GM18870 (cell line): ENCODE measurements around the gene UBXN4.
A peak's percentile ranks its signal among the peaks of the same experiment; 100 is the strongest.
"Not testable (repeated sequence)": the region's sequence is repeated elsewhere in the genome, so short reads cannot be mapped to it uniquely, and the experiment has no call there.

Source experiments
- ATAC-seq: cut with Tn5 transposase; IDR thresholded peaks from one replicate; pipeline ENCODE4 v1.9.1; 2021; ENCODE audit warnings: moderate library complexity; ENCODE audit not compliant: unreplicated experiment

The UBXN4 gene

DNA sequence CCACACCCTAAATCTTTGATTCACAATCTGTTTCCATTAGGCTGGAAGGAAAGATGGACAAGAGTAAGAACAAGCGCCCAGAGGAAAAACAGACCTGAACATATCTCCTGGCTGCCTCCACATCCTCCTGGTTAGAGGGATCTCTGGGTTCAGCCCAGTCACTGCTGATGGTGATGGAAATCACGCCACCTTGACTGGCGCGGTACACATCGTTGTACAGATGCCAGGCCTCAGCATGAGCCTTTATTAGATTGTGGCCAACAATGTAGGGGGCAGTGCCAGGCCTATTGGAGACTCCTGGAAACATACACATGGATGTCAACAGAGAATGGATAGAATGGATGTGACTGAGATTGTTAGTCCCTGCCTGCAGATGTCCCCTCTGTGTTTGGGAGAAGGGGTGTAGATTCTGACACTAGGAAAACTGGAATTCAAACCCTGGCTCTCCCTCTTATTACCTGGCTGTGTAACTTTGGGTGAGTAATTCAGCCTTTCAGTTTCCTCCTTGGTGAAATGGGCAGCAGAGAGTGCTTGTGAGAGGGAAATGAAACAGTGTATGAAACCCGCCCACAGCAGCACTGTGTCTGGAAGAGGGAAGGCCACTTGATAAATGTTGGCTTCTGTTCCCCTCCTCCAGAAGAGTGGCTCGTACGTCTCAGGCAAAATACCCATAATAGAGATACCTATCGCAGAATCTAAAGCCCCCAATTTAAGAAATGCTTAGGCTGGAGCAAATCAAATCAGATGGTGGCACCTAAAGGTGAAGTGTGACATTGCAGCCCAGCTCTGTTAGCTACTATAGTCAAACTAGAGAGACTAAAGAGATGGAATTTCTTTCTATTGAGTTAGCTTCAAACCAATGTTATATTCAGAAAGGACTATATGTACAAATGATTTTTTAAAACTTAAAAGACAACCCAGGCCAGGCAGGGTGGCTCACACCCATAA, 59.1 kb downstream of the UBXN4 start:
- ATAC-seq, result no peak

DNA sequence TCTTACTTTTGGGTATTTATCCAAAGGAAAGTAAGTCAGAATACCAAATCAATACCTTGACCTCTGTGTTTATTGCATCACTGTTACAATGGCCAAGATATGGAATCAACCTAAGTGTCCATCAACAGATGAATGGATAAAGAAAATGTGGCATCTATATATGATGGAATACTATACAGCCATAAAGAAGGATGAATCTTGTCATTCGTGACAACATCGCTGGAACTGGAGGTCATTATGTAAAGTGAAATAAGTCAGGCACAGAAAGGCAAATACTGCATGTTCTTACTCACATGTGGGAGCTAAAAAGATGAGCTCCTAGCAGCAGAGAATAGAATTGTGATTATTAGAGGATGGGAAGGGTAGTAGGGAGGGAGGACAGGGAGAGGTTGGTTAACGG, 60.7 kb downstream of the UBXN4 start:
- no peak for ATAC-seq

DNA sequence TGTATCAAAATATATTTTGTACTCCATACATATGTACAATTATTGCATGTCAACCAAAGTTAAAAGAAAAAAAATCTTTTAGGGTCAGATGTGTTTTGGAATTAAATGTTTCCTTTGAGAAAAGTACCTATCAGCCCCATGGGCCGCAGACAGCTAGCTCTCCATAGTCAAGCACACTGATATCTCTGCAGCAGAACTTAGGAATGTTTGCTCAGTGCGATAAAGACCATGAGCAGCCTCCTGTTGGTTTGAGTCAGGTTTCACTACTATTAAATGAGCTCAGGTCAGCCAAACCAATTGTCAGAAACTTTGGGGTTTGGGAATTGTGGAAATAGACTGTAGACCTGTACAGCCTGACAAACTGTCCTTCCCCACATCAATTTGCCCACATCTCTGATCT, 61.6 kb downstream of the UBXN4 start:
- no peak for ATAC-seq

DNA sequence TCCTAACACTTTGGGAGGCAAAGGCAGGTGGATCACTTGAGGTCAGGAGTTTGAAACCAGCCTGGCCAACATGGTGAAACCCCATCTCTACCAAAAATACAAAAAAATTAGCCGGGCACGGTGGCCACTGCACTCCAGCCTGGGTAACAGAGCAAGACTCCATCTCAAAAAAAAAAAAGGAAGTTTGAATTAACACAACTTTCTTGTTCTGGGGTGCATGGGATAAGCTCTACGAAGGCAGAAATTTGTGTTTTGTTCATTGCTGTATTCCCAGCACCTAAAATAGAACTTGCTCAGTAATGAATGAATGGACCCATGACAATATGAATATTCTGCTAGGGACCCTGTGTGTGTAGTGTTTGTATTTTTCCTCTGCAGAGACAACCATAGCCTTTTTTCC, 66.2 kb downstream of the UBXN4 start:
- ATAC-seq, result not testable (repeated sequence)

DNA sequence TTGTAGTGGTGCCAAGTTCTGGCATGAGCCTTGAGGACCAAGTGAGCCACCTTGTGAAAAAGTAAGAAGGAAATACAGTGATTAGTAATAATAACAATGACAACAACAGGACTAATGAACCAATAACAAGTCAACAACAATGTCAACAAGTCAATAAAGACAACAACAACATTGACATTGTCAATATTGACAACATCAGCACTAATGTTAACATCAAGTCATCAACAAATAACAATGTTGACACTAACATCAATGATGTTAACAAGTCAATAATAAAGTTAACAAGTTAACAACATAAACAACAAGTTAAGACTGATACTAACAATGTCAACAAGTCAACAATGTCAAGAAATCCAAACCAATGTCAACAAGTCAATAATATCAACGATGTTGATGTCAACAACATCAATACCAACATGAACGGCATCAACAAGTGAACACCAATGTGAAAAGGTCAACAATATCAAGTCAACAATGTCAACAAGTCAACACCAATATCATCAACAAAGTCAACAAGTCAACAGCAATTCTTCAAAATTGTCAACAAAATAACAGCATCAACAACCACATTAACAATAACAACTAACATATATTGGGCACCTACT, 71.4 kb downstream of the UBXN4 start:
- ATAC-seq, result no peak

DNA sequence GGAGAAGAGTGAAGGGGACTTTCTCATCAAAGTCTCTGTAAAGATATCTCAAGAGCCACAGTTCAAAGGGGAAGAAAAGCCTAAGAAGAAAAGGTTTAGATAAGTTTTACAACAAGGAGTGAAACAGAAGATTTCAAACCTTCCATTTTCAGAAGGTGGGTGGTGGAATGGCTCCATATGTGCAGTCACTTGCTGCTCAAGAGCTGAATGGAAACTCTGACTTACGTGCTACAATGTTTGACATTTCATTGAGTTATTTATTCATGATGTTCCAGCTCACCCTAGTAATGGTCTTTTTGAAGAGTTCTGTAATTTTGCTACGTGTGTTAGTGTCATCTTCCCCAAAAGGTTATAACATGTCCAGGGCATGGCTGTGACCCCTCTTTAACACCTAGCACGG, 73.6 kb downstream of the UBXN4 start:
- no peak for ATAC-seq

DNA sequence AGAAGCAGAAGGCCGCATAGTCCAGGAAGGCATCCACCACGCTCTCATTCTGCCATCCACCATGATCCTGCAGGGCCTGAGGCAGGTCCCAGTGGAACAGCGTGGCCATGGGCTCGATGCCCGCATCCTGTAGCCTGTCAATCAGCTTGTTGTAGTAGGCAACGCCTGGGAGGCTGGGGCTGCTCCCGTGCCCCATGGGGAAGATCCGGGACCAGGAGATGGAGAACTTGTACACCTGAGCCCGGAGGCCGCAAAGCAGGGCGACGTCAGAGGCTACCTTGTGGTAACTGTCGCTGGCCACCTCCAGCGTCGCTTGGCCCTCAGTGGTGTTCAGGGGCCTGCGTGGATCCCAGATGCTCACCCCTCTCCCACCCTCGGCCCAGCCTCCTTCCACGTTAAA, 75.8 kb downstream of the UBXN4 start:
- no peak for ATAC-seq

DNA sequence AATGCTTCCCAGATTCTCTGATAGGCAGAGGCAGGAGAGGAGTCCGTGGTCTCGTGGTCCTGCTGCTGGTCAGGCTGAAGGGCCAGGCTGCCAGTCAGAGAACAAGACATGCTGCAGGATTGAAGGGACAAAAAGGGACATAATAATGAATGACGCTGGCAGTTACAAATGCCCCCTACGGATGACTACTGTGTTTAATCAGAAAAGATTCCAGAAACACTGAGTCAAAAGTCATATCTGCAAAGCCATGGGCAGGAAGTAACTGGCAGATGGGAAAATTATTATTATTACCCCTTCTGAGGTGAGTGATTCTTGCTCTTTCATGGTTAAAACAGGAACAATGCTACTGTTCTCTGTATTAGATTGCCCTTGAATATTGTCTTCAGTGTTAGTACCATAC, 76.3 kb downstream of the UBXN4 start:
- no peak for ATAC-seq

DNA sequence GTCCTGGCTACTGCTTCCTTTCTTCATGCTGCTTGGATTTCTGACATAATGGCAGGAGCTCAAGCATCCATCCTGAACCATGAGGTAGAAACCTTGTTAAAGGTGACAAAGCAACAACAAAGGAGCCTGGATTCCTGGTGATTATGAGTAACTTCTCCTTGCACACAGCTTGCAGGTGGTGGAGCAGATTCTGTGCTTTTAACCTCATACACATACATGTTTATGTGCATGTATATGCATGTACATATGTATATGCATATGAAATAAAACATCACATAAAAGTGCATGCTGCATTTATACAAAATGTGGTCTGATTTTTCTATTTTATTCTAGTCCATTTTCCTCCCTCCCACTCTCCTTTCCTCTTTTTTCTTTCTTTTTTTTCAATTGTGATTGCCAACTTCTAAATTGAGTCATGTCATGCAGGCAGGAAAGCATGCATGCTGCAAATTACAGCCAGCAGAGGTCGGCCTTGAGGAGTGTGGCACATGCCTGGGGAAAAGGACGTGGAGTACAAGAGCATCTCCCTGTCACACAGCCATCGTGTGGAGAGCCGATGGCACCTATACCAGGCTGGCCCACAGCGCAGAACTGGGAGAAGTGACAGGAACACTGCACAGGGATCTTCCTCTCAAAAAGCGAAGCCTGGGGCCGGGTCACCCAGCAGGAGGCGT, 77.4 kb downstream of the UBXN4 start:
- no peak for ATAC-seq

DNA sequence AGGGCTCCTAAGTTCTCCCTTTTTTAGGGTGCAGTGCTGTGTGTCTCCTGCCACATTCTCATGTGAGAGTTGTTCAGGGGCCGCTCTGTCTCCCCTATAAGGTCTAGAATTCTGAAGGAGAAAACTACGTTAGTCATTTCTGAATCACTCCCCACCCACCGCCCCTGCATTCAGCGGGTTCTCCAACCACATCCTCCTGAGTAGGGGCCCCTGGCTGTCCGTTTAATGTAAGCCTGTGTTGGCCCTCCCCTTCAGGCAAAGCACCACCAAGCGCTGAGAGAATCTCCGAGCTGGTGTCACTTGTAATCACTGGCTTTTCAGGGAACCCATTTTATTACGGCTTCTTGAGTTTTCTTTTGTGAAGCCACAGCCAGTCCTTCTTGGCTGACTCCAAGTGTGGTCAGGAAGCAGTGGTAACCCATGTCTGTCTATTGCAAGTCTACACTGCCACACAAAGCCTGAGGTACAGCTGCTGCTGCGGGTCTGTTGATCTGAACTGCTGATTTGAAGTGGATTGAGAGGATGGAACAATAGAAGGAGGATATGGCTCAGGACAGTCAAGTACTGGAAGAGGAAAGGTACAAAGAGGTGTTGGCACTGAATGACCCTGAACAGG, 78.5 kb downstream of the UBXN4 start:
- ATAC-seq, result peak; percentile 81

DNA sequence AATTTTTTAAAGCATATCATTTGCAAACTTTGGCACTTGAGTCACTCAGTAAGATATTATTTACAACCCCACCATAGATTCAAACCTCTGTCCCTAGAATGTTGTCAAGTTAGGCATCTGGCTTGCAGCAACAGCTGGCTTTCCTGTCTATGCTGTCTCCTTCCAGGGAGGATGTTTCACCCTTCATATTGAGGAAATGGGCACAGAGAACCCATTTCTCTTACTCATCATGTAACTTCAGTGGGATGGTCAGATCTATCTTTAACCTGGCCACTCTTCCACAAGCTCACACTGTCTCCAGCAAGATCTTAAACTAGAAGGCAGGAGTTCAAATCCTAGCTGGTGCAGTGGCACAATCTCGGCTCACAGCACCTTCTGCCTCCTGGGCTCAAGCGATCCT, 79.5 kb downstream of the UBXN4 start:
- ATAC-seq, result no peak

DNA sequence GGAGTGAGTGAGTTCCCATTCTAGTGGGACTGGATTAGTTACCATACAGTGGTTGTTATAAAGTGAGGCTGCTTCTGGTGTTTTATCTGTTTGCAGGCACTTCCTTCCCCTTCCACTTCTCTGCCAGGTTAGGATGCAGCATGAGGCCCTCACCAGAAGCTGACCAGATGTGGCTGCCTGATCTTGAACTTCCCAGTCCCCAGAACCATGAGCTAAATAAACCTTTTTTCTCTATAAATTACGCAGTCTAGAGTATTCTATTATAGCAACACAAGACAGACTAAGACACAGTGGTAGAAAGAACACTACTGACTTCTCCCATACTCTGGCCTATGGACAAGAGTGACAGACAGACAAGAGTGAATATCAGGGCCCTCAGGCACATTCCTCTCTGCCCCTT, 81.2 kb downstream of the UBXN4 start:
- no peak for ATAC-seq

DNA sequence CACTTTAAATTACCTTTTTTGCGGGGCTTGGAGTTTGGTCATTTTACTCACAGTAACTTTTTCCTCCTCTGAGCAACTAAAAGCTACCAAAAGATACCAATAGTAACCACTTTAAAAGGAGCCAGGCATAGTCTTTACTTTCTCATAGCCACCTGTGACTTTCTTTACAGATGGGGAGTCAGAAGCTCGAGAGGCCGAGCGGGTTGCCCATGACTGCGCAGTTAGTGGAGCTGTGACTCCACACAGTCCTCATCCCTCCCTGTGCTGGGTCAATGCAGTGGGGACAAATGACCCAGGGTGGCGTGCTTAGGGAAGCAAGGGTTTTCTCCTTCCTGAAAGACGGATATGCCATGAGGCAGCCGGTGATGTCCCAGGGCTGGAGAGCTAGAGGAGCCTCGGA, 83.5 kb downstream of the UBXN4 start:
- no peak for ATAC-seq

DNA sequence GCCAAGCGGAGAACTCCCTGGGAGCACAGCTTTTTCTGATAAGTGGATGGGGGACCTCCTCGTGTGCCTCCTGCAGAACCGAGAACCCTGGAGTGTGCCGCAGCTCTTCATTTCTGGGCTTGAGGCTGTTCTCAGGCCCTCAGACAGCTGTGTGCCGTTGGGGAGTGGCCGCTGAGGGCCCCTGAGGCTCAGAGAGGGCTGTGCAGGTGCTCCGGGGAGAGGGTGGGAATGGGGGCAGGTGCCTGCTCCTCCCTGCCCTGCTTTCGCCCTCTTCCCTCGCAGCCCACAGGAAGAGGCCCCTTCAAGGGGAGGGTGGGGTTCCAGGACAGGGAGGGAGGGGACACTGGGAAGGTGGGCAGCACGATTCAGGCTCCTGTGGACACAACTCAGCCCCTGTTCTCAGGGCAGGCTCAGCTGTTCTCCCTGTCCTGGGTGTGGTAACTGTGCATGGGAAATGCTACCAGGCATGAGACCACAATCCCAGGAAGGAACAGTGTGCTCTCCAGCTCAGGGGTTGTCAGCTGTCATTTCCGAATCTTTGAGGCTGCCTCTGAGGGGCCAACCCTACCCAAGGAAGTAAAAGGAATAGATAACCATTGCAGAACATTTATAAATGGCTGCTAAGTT, 84.0 kb downstream of the UBXN4 start:
- ATAC-seq, result no peak

DNA sequence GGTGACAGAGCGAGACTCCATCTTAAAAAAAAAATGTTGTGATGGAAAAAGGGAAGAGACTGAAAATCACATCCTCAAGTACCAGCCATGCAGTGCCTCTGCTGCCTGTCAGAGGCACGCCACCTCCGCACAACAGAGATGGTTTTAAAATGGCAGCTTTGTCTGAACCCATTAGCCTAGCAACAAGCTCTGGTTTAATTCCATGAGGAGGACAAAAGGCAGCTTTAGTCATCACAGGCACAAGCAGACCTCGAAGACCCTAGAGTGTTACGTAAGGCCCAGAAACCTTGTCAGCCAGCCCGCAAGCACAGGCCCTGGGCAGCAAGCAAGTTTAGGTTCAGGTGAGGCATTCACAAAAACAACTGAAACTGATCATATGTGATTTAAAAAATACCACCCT, 84.9 kb downstream of the UBXN4 start:
- no peak for ATAC-seq

DNA sequence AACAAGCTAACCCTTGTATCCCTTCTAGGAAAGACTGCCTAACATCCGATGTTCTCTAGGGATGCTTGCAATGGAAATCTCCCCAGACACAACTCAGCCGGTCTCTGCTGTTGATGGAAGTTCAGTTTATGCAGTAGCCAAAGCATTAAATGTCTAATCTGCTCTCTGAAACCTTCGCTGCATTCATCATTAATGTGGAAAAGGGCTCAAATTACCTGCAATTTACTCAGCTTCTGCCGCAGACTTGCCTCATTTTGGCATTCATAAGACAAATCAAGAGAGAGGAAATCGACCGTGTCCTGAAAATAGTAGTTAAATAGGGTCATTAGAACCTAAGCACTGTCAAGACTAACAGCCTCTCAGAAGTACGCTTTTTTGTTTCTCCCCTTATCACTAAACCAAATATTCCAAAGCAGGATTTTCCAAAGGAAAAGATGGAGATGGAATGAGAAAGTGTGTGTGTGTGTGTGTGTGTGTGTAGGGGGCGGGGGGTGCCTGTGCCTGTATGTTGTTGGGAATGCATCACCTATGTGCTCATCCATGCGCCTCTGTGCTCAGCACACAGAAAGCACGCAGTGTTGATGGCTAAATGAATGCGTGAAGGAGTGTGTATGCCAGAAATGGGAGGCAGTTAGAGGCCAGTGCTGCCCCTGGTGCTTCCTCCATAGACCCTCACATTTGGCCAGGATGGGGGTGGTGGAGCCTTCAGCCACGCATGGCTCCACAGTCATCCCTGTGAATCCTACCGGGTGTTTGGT, 87.9 kb downstream of the UBXN4 start:
- ATAC-seq, result no peak

DNA sequence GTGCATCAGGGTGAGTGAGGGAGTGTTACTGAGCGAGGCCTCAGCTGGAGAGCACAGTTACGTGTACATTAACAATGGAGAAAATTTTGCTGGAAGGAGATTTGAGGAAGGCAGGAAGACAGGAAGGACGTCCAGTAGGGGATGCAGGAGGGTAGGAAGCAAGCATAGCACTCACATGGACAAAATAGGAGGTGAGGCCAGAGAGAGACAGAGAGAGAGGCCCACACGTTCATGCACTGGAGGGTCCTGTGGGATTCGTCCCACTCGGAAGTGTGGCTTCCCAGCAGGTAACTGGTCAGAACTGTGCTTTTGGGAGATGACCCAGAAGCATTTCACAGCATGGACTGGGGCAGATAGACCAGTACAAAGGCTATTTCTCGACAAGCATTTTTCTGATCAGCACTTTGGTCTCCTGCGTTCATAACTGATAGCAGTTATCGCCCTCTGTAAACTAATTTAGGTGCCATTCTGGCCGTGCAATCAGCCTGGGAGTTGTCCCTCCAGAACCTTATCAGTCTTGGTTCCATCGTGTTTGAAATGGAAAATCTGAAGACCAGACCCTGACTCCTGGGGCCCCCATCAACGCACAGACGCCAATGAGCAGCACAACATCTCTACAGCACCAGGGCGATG, 89.6 kb downstream of the UBXN4 start:
- ATAC-seq, result no peak

DNA sequence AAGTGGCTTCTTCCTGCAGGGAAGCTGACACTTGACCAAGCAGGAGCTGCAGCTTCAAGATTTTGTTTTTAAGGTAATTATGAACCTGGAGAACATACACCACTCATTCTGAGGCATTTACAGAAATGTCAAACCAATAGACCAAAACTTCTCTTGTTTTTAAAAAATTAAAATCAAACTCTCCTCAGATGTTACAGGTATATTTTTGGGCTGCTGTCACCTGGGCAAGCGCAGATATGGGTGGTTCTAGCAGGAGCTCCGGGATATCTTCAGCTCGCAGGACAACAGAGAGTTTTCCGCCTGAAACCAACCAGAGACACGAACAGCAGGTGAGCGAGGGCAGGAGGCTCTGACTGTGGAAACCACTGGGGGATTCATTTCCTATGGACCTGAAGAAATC, 91.2 kb downstream of the UBXN4 start:
- no peak for ATAC-seq
